ENCODE measurements around the gene DNM3. TPM values are rescaled to one million over a fixed set of nuclear protein-coding genes. Genes with fewer than 3 reads are reported as not detected.

Gene DNM3
- total RNA-seq, 2 donors from 2014 or later = 4.7 to 4.9 TPM

DNA sequence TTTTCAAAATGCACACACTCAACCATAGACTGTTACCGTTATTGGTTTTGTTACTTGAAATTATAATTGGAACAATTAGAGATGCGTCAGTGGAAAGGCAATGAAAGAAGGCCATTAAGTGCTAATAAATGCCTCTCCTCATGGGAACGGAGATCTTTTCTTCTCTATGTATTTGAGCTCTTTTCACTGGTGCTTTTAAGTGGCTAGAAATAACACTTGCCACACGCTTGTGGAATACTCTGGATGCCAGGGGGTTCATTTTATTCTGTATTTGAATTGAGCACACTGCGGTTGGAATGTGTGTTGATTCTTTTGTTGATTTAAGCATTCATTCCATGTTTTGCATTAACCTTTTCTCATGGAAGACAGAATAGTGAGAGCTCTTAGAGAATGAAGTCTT is 68.4 kb downstream of the DNM3 start:
- no peak for DNase-seq (ENCODE audit: low spot score)
- intact Hi-C loops (cut with DNase I) = no loop called here

DNA sequence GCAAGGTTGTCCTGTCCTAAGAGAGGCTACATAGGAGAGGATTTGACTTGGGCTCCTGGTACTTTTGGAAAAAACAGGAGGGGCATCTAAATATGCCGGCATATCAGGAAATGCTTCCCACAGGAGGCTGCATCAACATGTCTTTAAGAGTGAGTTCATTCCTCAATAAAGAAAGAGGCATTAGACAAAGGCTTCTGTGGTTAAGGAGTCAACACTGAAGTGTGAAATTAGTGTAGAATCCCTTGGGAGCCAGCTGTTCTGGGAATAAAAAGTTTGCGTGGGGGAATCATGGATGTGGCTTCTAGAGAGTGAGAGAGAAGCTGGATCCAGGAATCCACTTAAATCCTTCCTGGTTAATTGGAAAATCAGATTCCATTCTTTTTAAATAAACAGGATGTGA is 69.5 kb downstream of the DNM3 start:
- intact Hi-C loops (cut with DNase I) = no loop called here
- DNase-seq (ENCODE audit: low spot score) = no peak

DNA sequence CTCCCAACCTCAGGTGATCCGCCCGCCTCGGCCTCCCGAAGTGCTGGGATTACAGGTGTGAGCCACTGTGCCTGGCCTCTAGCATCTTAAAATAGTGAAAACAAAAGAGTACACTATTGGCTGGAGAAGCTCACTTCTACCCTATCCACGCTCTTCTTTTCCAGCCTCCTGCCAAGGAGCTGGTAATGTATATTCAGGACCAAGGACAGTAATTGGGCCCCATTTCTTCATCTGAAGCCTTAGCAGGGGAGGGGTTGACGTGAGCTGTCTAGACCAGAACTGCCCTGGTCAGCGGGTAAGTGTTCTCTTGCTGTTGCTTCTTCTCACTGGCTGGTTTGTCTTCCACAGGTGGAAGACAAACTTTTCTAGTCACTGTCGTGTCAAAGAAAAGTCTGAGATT is 70.2 kb downstream of the DNM3 start:
- DNase-seq (ENCODE audit: low spot score) = no peak
- intact Hi-C loops (cut with DNase I) = no loop called here

DNA sequence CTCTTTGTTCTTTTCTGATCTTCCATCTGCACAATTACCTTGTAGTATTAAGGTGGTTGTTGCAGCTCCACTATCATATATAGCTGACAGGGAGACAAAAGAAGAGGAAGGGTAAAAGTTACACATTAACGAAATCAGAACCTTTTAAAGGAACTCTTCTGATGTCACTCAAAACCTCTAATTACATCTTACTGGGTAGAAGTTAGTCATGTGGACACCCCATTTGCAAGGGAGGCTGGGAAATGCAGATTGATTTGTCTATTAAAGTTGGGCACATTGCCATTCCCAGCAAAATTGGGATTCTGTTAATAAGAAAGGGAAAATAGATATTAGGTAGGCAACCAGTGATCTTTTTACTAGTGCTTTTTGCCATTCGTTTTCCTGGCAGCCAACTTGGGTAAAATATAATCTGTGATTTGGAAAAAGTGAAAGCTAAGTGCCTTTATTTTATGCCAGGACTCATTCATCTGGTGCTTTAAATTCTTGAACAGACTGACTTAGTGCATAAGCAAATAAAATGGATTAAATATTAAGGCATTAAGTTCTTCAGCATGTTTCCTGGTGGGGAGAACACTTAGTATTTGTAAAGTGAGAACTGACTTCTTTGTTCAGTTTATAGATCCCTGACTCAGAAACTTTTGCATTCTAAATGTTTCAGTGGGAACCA is 71.3 kb downstream of the DNM3 start:
- intact Hi-C loops (cut with DNase I) = no loop called here
- DNase-seq (ENCODE audit: low spot score) = no peak

DNA sequence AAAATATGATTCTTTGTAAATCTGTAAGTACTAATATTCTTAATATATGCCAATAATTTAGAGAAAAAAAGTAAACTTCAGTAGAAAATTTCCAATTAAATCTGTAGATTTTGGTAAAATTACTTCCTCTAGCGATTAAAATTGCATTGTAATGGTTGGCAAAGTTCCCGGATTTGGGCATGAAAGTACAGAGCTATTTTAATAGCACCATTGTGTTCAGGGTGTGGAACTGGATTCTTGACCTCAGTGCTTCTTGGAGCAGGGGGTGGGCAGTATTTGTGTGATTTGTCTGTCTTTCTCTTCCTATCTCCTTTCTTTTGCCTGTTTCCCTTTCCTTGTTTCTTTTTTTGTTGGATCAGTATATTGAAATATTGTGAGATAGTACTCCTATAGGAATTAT is 72.1 kb downstream of the DNM3 start:
- intact Hi-C loops (cut with DNase I) = no loop called here
- DNase-seq (ENCODE audit: low spot score) = no peak

DNA sequence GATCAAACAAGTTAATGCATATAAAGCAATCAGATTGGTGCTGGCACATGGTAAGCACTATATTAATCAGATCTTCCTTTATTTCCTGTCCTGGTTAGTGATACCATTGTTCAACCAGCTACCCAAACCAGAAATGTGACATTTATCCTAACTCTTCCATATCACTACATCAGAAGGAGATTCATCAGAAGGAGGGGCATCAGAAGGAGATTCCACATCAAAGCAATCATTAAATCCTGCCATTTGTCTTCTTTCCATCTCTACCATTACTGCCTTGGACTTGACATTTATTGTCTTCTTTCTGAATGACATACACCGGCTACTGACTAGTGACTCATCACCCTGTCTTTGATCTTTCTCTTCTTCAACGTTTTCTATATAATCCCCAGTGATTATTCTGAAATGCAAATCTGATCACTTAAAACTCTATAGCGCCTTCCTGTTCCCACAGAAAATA is 75.0 kb downstream of the DNM3 start:
- intact Hi-C loops (cut with DNase I) = no loop called here
- DNase-seq (ENCODE audit: low spot score) = no peak

DNA sequence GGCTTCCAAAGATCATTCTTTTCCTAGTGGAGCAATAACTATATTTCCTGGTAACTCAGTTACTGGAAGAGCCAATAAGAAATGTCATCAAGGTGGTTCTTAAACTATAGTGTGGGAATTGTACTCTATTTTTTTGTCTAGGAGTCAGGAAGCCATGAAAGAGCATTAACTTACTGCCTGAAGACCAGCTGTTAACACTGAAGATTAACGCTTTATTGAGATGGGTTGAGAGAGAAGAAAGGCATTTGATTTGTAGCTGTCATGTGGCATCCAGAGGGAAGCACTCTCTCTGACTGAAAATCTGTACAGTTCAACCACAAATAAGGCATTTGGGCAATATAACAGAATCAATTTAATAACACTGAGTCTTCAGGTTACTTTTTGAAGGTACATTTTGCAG is 76.0 kb downstream of the DNM3 start:
- intact Hi-C loops (cut with DNase I) = no loop called here
- DNase-seq (ENCODE audit: low spot score) = no peak

DNA sequence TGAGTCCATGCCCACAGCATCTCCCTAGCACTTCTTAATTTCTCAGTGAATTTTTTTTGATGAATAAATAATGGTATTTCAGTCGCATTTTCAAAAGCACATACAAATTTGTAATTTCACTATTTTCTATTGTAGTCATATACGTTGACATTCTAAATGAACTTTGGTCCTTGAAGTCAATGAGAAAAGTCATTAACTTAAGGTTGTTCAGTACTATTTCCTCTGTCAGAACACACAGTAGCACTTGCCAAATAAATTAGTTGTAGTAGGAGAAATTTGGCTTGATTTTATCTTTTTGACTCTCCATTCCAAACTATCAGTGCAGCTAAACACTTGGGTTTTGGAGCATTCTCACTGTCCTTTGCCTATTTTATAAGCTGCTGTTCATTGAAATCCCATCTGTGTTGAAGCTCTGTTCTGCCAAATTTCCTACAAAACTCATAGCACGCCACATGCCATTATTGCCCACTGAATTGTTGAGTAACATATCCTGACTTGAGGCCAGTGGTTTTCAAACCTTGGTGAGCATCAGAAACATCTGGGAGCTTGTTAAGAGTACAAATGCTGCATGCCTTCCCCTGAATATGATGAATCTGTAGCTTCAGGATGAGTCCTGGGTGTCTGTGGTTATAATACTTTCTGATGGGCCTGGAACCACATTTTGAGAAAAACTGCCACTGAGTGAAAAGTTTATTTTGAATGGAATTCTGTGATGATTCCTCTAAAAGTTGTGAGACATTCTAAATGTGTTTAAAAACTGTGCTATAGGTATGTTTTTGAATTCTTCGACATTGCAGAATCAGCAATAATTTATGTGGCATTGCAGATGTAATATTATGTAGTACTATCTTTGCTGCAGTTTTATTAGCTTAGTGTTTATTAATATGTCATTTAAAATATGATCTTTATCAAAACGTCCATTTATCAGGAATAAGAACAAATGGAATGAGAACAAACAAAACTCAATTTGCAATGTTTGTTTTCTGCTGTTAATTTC is 78.9 kb downstream of the DNM3 start:
- intact Hi-C loops (cut with DNase I) = no loop called here
- no peak for DNase-seq (ENCODE audit: low spot score)

DNA sequence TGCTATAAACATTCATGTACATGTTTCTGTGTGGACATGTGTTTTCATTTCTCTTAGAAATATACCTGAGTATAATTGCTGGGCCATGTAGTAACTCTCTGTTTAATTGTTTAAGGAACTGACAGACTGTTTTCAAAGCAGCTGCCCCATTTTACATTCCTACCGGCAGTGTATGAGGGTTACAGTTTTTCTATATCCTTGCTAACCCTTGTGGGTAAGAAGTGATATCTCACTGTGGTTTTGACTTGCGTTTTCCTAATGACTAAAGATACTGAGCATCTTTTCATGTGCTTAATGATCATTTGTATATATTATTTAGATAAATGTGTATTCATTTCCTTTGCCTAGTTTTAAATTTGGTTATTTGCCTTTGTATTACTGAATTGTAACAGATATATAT is 81.7 kb downstream of the DNM3 start:
- no peak for DNase-seq (ENCODE audit: low spot score)
- intact Hi-C loops (cut with DNase I) = no loop called here

DNA sequence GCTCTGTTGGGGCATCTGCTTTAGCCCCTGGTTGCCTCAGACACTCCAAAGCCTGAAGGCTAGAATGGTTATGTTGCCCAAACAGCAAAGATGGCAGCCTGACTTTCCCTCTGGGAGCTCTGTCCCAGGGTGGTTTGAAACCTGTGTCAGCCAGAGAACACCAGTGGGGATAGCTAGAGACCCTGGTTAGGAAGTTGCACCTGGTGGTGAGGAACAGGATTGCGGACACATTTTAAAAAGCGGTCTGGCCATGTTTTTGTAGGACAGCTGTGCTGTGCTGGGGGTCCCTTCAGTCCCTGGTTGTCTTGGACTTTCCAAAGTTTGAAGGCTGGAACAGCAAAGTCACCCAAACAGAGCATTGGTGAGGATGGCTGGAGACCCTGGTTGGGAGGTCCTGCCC is 87.8 kb downstream of the DNM3 start:
- intact Hi-C loops (cut with DNase I) = no loop called here
- DNase-seq (ENCODE audit: low spot score) = no peak

DNA sequence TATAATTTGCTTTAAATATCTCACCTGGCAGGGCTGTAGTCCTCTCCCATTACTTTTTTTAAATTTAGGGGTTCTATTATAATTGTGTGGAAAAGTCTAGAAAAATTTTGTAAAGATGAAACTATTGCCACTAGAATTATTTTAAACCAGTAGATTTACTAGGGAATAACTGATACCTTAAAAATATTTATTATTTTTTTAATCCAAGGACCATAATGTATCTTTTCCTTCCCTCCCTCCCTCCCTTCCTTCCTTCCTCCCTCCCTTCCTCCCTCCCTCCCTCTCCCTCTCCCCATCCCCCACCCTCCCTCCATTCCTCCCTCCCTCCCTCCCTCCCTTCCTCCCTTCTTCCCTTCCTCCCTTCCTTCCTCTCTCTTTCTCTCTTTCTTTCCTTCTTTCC is 90.5 kb downstream of the DNM3 start:
- intact Hi-C loops (cut with DNase I) = no loop called here
- DNase-seq (ENCODE audit: low spot score) = no peak

DNA sequence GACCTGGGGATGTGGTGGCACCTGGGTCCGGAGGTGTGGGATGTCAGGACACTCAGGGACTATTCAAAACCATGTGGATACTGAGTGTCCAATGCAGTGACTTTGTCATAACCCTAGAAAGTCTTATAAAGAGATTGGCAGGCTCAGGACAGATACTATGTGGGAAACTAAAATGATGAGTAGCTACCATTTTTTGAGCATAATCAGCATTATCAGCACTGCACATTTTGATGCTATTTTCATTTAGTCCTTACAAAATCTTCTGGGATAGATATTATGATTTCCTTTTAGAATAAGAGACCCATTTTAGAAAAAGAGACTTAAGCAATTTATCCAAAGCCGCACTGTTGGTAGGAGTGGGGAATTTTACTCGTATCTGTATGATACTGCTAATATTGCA is 93.4 kb downstream of the DNM3 start:
- intact Hi-C loops (cut with DNase I) = loop anchor here in 1 of 2 donors (5.0 kb wide), 1 partner anchor 272 kb away; no protein-coding TSS in a partner anchor
- DNase-seq (ENCODE audit: low spot score) = no peak

DNA sequence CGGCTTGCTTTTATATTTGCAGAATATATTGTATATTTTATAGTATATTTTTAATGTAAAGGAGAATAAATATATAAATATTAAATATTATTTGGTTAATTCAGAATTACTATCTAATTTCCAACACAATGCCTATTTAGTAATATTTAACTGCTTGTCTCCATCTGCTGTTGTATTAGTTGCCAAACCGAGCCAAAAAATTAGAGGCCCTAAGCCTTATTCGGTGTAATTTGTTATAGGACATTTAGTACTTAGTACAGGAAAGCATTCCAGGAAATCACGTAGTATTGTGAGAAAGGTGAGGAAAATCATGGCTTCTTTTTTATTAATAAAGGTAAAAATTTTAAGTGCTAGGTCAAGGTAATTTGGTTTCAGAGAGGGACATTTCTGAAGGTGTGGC is 93.8 kb downstream of the DNM3 start:
- intact Hi-C loops (cut with DNase I) = loop anchor here in 1 of 2 donors (5.0 kb wide), 1 partner anchor 273 kb away; no protein-coding TSS in a partner anchor
- DNase-seq (ENCODE audit: low spot score) = no peak

DNA sequence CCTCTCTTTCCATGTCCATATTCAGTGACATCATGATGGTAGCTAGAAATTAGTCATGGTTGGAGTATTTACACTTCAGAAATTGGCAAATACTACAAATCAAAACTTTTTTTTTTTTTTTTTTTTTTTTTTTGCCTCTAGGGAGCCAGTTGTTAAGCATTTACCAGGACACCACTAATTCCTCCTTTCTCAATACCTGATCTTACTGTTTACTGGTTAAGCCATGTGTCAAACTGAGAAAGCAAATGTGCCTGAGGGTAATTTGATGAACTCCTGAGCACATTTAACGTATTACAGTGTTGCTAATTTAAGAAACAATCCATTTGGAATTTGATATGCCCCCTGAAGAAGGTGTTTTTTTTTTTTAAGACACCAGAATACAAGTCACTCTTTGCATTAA is 94.4 kb downstream of the DNM3 start:
- intact Hi-C loops (cut with DNase I) = loop anchor here in 1 of 2 donors (5.0 kb wide), 1 partner anchor 273 kb away; no protein-coding TSS in a partner anchor

DNA sequence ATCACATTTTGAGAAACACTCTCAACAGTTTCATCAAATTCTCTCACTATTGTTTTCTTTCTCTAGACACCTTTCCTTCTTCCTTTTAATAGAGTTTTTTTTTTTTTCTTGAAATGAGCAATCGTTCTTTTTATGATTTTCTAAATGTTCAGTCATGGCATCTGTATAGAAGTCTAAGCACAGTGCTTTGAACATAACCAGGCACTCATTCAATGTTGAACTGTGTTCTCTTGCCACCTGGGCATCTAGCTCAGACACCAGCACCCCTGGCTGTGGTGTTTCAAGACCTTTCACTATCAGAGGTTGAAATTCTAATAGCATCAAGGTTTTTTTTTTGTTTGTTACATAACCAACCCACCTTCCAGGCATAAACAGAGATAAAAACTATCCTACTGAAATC is 96.6 kb downstream of the DNM3 start:
- DNase-seq (ENCODE audit: low spot score) = no peak
- intact Hi-C loops (cut with DNase I) = loop anchor here in 1 of 2 donors (5.0 kb wide), 1 partner anchor 276 kb away; no protein-coding TSS in a partner anchor

More for the DNA sequence above, 94.4 kb downstream of the DNM3 start:
- no peak for DNase-seq (ENCODE audit: low spot score)

DNA sequence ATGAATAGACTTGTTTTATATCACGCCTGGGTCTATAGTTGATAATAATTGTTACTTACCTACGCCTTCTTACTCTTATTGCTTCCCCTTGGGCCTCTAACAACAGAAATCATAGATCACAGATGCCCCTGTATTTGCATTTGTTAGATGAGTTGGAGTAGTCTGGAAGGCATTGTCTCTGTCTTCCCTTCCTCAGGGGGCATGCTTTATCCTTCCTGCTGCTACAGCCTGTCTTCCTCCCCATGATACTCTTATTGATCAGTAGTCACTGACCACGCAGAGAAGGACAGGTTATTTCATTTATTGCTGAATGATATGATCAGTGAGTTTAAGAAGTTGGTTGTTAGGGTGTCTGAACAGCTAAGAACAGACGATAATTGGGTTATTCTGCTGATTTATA is 98.4 kb downstream of the DNM3 start:
- intact Hi-C loops (cut with DNase I) = loop anchor here in 1 of 2 donors (5.0 kb wide), 1 partner anchor 277 kb away; no protein-coding TSS in a partner anchor
- no peak for DNase-seq (ENCODE audit: low spot score)

DNA sequence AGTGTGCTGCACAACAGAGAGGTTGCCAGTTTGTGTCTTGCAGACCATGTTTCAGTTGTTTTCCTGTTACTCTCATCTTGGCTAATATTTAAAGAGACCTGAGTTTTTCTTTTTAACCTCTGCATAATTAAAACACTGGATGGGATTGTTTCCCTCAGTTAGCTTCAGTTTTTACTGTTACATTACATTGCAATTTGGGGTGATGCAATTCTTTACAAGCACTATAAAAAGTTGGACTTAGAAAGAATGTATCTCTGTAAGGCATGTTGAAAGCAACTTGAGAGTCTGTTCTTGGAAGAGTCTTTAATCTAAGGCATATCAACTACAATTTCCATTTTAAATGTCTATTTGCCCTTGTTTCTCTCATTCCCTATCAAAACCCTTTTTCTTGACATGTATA is 99.1 kb downstream of the DNM3 start:
- DNase-seq (ENCODE audit: low spot score) = no peak
- intact Hi-C loops (cut with DNase I) = no loop called here

DNA sequence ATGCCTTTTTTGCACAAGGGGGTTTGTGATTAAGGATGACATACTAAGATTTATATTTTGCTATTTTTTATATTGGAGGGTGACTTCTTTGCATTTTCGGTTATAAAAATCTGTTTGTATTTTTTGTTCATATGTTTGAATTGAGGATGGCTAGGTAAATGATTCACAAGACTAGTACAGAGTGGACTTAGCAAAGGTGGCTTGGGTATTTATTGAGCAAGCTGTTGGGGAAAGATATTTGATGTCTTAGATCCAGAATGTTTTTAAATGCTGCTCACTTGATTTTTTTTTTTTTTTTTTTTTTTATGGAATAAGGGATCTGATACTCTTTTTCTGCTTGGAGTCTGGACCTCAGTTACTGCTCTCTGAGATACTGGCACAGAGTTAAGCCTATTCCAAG is 100.6 kb downstream of the DNM3 start:
- intact Hi-C loops (cut with DNase I) = no loop called here
- DNase-seq (ENCODE audit: low spot score) = no peak

DNA sequence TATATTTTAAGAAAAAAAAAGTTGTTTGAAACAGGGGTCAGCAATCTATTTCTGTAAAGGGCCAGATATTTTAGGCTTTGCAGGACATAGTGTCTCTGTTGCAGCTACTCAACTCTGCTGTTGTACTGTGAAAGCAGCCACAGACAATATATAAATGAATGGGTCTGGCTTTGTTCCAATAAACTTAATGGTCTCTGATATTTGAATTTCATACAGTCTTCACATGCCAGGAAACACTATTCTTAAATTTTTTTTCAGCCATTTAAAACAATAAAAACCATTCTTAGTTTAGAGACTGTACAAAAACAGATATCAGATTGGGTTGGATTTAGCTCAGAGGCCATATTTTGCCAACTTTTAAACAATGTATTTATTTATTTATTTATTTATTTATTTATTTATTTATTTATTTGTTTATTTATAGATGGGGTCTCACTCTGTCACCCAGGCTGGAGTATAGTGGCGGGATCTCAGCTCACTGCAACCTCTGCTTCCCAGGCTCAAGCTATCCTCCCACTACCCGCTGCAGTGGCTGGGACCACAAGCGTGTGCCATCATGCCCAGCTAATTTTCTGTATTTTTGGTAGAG is 102.8 kb downstream of the DNM3 start:
- DNase-seq (ENCODE audit: low spot score) = no peak
- intact Hi-C loops (cut with DNase I) = no loop called here

DNA sequence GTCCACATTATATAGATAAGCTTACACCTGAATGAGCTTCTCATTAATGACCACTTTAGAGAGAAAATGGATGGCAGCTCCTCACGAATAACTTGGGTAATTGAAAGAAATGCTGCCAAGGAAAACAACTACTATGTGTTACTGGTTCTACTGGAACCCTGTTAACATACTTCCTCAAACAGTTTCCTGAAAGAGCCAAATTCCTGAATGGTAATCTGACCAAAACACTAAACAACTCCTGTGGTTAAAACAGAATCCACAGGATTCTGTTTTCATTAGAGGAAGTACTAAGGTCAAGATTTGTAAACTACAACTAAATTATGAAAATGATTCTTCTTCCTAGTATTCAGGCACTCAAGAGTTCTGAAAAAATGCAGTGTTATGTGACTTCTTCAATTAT is 107.2 kb downstream of the DNM3 start:
- intact Hi-C loops (cut with DNase I) = no loop called here
- DNase-seq (ENCODE audit: low spot score) = no peak
